HG03520 (cell line): Measurements from ENCODE around the gene SEM1.
A peak's percentile ranks its signal among the peaks of the same experiment; 100 is the strongest.
"Not testable (repeated sequence)": the region's sequence is repeated elsewhere in the genome, so short reads cannot be mapped to it uniquely, and the experiment has no call there.

Experiments
- ATAC-seq: cut with Tn5 transposase; IDR thresholded peaks from one replicate; pipeline ENCODE4 v1.9.1; 2021; ENCODE audit warnings: mild to moderate bottlenecking, moderate library complexity; ENCODE audit not compliant: unreplicated experiment

Gene SEM1

DNA sequence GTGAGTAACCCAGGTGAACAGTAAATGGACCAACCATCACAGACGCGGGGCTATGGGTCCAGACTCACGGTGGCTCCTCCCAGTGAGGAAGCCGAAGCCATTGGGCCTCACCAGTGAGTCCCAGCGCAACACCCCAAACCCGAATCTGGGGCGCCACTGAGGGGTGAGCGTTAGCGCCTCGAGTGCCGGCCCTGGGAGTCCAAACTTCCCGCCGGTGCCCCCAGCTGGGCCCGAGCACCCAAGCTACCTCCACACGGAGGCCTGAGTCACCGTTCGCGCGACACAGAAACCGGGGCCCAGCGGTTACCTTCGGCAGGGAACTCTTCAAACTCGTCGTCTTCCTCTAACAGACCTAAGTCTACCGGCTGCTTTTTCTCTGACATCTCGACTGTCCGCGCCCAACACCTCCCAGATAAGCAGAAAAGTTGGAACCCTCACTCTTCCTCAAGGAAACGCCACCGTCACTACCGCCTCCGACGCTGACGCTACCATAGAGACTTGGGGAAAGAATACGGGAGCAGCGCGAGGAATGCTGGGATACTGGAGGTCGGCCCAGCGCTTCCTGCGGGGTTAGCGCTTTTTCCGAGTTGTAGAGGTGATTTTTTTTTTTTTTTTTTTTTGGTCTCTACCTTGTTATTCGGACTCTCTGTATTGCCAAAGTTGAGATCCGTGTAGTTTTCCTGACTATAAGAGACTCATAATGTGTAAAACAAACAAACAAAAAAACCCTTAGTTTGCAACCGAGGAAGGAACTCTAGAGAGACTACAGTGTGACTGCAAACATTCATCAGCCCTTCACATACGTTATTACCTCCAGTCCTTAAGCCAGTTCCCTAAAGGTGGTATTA lies at the start of gene SEM1:
Gene SEM1 (minus strand): TSS at position 466 of the 848 bp plus-strand sequence. CDS start 83 bp downstream, at position 383.
- peak; percentile 86 for ATAC-seq

DNA sequence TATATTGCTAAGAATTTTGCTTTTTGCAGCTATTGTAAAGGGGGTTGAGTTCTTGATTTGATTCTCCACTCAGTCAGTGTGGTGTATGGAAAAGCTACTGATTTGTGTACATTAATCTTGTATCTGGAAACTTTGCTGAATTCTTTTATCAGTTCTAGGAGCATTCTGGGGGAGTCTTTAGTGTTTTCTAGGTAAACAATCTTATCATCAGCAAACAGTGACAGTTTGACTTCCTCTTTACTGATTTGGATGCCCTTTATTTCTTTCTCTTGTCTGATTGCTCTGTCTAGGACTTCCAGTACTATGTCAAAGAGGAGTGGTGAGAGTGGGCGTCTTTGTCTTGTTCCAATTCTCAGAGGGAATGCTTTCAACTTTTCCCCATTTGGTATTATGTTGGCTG lies 48.2 kb upstream of the SEM1 start:
- not testable (repeated sequence) for ATAC-seq

DNA sequence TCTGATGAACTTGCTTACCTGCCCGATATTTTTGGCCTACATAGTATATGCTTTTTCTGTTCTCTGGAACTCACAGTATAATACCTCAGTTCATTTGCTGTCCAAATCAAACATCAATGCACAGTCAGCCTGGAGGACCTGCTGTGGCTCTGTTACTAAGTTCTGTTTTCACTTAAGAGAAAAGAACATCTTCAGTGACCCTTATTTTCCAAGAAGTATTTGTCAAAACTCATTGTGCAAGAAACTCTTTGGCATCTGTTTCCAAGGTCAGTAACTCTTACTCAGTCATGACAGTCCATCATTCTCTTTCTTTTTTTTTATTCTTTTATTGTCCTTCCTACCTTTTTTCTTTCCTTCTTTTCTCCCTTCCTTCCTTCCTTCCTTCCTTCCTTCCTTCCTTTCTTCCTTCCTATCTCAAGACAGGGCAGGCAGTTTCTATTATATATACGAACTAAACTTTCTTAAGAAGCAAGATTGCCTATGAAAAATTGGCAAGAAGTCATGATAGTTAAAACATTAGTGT lies 37.8 kb upstream of the SEM1 start:
- ATAC-seq = no peak

DNA sequence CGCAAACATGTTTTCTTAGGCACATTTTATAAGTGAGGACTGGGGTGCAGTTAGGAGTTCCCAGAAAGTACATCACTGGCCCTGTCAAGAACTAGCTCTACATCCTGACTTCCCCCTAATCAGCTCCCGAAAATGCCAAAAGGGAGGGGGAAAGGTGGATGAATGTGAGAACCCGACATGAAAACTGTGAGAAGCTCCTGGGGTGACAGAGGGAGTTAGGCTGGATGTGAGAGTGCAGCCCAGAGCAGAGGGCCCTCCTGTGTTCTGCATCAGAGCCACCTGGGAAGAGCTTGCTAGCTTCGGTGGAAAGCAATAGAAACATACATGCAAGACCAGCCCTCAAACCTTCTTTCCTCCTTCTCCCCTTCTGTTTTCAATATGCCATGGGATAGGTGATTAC lies 30.5 kb upstream of the SEM1 start:
- ATAC-seq = no peak

DNA sequence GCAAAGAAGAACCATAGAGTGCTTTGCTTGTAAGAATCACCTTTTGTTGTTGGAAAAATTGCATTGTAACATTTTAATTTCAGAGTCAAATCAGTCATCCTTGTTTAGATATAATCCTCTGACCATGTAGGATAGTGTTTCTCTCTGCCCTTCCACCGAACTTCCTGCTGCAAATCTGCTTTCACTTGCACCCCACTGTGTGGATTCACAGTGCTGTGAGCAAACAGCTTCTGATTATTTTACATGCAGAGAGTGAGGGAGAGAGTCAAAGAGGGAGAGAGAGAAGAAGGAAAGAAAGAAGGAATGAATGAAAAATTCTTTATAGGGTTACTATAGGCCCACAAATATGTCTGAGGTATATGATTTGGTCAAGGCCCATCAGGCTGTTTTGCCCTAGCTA lies 30.0 kb upstream of the SEM1 start:
- no peak for ATAC-seq

DNA sequence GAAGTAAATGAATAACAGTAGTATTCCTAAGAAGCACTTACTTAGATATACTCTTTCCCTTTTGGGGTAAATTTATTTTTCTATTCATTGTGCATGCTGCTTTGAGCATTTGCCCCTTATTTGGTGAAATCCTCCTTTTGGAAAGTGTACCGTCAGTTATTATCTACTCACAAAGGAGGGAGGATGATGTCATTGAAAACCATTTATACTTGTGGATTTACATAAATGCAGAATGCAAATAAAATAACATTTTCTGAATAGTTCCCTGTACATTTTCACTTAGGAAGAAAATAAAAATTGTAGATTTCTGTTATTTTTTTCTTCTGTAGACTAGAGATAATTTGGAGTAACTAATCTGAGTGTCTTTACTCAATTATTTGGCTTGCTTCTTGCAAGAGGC lies 29.5 kb upstream of the SEM1 start:
- ATAC-seq = no peak

DNA sequence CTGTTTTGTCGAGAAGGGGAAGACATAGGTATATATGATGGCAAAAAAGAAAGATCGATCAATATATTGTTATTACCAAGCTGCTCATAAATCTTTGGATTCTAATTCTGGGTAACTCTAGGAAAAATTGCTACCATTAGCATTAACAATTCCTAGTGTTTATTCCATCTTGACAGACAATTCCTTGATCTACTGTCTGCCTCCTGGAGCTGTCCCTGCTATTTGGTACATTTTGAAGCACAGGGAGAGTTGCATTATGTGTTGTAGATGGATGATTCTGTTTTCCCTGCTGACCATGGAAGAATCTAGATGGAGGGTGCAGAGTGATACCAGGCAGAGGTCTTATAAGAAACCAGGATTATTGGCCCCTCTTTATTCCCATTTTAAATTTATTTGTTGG lies 29.1 kb upstream of the SEM1 start:
- no peak for ATAC-seq

DNA sequence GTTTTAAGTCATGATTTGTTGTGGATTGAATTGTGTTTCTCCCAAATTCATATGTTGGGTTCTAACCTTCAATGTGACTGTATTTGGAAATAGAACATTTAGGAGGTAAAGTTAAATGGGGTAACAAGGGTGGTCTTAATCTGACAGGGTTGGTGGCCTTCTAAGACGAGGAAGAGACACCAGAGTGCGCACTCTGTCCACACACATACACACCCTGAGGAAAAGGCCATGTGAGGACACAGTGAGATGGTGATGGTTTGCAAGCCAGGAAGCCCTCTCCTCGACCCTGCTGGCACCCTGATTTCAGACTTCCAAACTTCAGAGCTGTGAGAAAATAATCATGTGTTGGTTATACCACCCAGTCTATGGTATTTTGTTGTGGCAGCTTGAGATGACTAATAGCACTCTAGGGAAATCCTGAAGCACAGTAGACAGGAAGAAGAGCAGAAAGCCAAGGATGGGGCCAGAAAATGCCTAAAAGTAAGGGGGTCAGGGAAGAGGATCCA lies 28.0 kb upstream of the SEM1 start:
- no peak for ATAC-seq

DNA sequence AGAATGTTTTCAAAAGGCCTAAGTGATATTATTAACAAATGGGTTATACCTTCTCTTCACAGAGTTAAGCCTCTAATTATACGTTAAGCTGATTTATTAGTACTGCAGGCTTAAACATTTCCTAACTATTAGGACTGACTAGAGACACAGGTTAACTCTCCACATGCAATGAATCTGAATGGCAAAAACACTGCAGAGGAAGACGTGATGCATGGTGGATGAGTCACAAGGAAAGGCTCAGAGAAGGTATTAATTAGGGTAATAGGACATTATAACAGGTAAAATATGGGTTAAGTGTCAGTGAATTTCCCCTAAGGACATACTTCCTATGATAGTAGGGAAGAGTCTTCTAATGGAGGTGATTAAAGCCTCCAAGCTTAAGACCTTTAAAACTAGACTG lies 24.7 kb upstream of the SEM1 start:
- no peak for ATAC-seq

DNA sequence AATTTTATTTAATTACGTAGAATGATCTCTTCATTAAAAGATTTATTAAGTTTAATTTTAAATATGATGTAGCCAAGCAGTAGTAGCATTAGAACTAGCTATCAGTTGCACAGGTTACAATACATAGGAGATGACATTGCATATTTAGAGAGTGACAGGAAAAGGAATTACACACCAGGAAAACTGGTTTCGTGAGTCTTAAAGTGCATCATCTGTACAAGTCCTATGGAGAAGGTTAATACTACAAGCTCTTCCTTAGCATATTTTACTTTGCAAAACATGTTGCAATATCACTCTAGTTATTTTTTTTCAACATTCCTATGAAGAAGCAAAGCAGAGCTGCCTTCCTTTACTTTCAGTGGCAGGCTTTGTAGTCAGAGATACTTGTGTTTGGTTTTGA lies 20.2 kb upstream of the SEM1 start:
- ATAC-seq = no peak

DNA sequence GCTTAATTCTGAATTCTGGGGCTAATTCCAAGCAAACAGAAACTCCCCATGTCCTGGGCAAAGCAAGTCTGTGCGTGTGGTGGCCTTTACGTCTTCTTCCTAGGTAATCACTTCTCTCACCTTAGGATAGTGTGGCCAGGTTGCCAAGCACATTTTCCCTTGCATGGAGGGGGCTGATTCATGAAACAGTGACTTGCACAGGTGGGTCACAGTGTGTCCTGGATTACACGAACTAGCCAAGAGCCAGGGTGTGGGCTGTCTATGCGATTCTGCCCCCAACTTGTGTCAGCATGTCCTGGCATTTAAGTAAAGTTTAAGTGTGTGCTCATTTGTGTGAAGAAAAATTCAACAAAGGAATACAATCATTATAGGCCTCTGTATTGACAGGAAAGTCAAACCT lies 18.5 kb upstream of the SEM1 start:
- ATAC-seq = no peak

DNA sequence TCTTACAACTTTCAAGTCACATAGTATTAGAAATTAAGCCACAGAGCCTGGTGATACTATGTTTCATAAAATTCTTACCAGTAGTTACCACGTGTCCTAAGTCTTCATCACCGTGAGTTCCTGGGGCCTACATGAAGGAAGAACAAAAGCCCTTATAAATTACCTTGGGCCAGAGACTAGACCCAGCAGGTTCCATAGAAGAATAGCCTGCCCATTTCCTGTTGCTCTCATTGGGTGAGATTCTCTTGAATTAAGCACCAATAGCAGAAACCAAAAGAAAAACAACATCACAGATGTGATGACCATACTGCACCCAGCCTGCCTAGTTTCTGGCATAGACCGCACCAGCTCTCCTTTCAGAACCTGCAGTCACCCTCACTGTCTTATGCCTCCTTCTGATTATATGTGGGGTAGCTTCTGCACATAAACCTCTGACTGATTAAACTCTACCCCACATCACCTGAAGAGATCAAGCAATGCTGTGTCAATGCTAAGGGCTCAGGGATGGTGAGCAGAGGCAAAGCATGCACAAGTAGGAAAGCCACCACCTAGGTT lies 18.0 kb upstream of the SEM1 start:
- ATAC-seq = no peak

DNA sequence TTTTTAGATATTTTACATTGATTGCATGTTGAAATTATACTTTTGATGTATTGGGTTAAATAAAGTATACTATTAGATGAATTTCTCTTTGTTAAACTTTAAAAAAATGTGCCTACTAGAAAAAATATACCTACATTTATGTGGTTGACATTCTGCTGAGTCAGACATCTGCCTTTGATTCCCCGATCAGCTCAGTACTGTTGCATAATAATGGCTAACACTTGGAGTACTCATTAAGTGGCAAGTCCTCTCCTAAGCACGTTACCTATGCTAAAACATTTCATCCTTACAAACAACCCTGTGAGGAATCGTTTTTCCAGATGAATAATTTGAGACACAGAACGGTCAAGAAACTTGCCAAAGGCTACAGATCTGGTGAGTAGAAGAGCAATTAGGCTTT lies 14.0 kb upstream of the SEM1 start:
- ATAC-seq = no peak

DNA sequence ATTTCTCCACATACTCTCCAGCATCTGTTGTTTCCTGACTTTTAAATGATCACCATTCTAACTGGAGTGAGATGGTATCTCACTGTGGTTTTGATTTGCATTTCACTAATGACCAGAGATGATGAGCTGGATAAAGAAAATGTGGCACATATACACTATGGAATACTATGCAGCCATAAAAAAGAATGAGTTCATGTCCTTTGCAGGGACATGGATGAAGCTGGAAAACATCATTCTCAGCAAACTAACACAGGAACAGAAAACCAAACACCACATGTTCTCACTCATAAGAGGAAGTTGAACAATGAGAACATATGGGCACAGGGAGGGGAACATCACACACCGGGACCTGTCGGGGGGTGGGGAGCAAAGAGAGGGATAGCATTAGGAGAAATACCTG lies 13.3 kb upstream of the SEM1 start:
- ATAC-seq = not testable (repeated sequence)

DNA sequence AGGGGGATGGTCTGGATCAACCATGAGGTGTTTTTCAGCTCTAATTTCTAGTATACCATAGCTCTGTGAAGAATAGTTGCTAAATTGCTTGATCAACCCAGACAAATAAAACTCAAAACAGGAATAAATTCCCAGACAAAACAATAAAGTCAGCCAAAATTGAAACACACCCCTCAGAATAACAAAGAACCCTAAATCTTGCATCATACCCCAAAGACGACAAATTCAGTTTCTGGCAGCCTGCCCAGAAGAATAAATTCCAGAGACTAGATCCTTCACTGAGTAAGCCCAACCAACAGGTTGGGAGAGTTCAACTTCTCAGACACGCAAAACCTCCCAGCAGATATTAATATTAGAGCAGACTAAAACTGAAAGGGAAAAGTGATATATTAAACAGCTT lies 11.2 kb upstream of the SEM1 start:
- no peak for ATAC-seq

DNA sequence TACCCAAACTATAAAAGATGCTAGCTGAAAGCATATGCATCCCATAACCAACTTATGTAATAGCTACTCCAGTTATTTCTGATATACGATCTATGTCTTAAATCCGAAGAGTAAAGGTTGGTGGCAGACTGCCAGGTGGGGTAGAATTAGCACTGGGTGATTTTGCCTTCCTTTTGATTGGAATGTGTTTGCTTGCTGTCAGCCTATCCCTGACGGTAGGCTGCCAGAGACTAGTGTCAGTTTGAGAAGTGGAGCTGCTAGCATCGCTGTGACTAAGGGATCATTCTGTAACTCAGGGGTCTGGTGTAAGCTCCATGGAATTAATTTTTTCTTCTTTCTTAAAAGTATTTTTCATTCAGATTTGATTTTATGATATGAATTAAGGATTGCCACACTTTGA lies 9.5 kb upstream of the SEM1 start:
- ATAC-seq = no peak

DNA sequence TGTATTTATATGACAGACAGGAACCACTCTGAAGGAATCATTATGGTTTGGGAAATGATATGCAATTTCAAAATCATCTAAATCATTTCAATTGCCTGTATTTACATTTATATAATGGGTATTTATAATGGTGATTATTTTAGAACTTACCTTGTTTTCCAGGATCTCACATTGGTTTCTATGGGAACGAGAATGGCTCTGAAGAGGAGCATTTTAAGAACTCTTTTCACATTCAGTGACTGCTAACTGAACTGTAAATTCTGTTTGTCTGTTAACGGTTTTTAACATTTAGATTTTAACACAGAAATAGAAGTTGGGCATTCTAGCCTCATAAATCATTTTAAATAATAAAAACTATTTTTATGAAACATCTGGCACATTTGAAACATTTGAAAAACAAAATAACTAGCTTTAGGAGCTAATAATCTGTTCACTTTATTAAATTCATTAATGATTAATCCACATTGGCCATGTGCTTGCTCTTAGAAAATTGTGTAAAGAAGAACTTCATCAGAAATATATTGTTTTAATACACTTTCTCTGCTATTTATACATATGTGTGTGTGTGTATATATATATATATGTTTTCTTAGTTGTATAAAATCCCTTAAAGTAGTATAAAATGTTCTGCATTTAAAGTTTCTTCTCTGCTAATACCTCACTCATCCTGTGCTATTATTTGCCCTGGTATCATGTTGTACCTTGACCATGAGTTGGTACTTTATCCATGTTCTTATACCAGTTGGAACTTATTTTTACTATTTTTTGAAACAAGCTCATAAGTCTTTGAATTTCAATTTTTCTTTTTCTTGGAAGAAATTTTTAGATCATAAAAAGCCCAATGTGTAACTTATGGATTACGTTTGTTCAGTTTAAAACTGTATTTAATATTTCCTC lies 8.7 kb upstream of the SEM1 start:
- ATAC-seq = no peak

DNA sequence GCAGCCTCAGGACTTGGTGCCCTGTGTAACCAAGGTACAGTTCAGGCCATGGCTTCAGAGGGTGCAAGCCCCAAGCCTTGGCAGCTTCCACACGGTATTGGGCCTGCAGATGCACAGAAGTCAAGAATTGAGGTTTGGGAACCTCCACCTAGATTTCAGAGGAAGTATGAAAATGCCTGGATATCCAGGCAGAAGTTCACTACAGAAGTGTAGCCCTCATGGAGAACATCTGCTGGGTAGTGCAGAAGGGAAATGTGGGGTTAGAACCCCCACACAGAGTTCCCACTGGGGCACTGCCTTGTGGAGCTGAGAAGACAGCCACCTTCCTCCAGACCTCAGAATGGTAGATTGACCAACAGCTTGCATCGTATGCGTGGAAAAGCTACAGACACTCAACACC lies 3.4 kb upstream of the SEM1 start:
- no peak for ATAC-seq

DNA sequence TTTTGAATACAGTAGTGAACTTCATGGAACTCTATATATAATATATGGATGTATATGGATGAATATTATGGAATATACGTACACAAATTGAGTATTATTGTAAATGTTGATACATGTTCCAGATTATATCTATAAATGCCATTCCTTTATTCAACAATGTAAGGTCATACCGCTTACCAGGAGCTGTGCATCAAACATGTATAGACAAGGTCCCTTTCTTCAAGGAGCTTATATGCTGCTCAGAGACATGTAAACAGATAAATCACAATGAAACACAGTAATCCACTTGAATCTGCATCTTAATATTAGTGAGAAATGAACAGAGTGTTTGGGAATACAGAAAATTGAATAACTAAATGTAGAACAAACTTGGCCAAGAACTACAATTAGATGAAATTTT lies 898 bp upstream of the SEM1 start:
- no peak for ATAC-seq

DNA sequence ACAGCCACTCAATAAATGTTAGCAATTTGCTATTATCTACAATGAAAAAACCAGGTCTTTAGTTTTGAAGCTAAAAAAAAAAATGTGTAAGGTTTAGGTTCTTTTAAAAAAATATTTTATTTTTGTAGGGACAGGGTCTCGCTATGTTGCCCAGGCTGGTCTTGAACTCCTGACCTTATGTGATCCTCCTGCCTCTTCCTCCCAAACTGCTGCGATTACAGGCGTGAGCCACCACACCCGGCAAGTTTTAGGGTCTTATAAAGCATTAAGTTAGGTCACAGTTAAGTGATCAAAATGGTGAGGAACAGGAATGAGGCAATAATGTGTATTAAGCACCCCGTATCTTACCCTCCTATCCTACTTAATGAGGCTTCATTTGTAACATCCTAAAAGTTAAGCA lies 774 bp downstream of the SEM1 start:
- ATAC-seq = peak; percentile 5
